ENCODE measurements around the gene RNU6-9.
"Not testable (repeated sequence)": the region's sequence is repeated elsewhere in the genome, so short reads cannot be mapped to it uniquely, and the experiment has no call there.

Gene RNU6-9

DNA sequence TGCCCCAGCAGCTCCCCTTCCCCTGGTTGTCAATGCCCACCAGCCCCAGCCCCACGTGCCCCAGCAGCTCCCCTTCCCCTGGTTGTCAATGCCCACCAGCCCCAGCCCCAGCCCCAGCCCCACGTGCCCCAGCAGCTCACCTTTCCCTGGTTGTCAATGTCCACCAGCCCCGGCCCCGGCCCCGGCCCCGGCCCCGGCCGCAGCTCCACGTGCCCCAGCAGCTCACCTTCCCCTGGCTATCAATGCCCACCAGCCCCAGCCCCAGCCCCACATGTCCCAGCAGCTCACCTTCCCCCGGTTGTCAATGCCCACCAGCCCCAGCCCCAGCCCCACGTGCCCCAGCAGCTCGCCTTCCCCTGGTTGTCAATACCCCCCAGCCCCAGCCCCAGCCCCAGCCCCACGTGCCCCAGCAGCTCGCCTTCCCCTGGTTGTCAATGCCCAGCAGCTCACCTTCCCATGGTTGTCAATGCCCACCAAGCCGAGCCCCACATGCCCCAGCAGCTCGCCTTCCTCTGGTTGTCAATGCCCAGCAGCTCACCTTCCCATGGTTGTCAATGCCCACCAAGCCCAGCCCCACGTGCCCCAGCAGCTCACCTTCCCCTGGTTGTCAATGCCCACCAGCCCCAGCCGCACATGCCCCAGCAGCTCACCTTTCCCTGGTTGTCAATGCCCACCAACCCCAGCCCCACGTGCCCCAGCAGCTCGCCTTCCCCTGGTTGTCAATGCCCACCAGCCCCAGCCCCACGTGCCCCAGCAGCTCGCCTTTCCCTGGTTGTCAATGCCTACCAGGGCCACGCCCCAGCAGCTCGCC is 14.3 kb upstream of the RNU6-9 start:
- not testable (repeated sequence) for DNase-seq

DNA sequence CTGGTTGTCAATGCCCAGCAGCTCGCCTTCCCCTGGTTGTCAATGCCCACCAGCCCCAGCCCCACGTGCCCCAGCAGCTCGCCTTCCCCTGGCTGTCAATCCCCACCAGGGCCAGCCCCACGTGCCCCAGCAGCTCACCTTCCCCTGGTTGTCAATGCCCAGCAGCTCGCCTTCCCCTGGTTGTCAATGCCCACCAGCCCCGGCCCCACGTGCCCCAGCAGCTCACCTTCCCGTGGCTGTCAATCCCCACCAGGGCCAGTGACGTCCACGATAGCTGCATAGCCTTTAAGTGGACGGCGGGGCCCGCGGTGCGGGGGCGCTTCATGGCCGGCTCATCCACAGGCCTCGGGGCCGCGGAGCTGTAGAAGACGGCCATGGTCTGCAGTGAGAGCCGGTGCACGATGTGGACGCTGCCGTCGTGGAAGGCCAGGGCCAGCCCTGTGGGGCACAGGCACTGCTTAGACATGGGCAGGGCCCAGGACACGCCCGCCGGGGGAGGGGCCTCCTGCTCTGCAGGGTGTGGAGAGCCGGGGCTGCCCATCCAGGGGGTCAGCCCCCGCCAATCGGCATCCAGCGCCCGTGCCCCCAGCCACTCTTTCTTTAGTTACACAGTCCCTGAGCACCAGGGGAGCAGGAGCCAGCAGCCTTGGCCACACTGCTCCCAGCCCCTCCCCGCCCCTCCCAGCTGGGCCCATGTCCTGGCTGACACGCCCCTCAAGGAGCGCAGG is 13.4 kb upstream of the RNU6-9 start:
- no peak for DNase-seq

DNA sequence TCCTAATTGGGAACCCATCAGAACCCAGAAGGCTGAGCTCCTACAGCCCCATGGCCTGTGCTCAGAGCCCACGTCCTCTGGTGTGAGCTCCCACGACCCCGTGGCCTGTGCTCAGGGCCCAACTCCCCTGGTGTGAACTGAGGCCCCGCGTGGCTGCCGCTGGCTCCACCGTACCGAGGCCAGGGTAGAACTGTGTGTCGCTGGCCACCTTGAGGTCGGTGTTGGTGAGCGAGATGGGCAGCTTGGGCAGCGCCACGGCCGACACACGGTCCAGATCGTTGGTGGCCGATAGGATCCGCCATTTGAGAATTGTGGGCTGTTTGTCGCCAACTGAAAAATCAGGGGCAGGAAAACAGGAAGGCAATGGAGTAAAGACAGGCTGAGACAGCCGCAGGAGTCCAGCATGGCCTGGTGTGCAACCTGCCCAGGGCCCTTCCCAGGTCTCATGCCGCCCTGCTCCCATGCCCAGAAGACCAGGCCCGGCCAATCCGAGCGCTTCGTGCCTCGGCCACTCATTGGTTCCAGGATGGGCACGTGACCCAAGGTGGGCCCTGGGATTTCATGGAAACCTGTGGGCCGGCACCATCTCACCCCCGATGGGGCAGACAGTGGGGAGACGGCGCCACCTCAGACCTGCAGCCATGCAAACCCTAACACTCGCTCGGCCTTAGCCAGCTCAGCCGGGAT is 11.8 kb upstream of the RNU6-9 start:
- DNase-seq: no peak

DNA sequence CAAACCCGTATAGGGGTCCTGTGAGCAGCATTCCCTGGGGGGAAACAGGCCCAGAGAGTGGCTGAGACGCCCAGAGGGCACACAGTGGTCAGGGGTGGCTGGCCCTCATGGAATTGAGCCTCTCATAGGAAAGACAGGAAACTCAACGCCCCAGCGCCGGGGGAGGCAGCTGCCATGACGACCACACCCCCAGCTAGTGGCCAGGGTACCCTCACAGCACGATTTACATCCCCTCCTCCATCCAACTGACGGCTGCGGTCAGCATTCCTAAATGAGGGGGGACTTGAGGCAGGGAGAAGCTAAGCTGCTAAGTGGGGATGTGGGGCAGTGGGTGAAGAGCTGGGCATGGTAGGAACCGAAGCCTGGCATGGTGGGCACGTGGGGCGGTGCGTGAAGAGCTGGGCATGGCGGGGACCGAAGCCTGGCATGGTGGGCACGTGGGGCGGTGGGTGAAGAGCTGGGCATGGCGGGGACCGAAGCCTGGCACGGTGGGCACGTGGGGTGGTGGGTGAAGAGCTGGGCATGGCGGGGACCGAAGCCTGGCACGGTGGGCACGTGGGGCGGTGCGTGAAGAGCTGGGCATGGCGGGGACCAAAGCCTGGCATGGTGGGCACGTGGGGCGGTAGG is 10.3 kb upstream of the RNU6-9 start:
- no peak for DNase-seq

DNA sequence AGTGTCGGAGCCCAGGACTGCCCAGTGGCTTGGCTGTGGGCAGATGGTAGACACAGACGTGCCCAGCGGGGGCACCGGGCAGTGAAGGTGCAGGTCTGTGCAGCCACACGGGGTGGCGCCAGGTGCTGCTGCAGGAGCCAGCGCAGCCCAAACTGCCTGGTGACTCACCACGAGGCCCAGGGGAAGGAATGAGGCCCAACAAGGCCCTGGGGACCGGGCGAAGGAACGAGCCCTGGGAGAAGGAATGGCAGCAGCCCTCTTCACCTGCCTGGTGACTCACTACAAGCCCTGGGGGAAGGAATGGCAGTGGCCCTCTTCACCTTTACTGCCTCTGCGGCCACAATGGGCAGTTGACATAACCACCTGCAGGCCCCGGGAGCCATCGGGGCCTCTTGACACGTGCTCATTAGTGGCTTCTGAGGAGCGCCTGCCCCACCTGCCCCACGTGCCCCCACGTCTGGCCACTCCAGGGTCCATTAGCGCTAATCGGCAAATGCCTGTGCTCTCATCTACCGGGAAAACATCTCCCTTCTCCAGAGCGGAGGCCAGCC is 9.5 kb upstream of the RNU6-9 start:
- no peak for DNase-seq

DNA sequence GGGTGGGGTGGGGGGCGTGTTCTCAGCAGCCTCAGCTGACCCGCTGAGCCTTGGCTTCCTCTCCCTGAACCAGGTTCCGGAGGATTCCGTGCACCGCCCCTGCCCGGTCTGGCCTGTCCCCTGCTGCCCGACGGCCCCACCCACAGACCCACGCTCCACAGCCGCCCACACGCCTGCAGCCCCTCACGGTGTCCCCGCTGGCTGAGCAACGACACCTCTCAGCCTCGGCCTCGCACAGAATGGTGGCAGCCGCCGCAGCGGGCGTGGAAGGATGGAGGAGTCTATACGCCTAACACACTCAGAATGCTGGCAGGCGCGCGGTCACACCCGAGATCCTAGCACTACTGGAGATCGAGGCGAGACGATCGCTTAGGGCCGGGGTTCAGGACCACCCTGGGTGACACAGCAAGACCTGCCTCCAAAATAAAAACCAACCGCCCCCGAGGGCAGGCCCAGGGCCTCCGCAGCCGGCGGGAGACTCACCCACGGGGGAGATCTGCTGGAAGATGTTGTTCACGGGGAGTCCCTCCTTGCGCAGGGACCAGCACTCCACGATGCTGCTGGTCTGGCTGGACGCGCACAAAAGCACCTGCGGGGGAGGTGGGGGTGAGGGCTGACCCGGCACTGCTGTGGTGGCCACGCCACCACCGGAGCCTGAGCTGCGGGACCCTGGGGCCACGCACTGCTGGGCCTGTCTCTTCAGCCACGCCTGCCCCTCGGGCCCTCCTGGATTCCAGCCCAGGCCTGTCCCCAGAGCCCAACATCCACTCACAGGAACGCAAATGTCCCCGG is 8.7 kb upstream of the RNU6-9 start:
- DNase-seq: no peak

DNA sequence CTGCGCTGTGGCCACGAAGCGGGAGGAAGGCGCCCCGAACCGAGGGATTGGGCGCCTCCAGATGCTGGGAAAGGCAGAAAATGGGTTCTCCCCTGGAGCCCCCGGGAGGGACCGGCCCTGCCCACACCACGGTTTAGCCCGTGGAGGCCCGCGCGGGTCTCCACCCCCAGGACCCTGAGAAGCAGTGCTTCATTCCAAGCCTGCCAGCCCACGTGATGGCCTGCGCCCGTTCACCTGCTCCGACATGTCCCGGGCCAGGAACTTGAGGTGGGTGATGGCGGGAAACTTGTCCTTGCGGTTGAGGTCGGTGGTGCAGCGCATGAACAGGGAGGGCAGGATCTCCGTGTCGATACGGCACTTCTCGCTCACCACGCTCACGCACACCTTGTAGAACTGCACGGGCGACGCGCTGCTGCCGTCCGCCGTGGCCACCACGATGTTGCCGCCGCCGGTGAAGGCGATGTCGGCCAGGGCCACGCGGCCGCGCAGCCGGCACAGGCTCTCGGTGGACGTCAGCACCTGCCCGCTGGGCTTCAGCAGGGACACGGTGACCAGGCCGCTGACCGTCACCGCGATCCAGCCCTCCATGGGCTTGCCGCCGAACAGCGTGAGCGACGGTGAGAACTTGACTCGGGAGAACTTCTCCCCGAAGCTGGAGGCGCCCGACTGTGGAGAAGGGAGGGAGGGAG is 7.6 kb upstream of the RNU6-9 start:
- no peak for DNase-seq

DNA sequence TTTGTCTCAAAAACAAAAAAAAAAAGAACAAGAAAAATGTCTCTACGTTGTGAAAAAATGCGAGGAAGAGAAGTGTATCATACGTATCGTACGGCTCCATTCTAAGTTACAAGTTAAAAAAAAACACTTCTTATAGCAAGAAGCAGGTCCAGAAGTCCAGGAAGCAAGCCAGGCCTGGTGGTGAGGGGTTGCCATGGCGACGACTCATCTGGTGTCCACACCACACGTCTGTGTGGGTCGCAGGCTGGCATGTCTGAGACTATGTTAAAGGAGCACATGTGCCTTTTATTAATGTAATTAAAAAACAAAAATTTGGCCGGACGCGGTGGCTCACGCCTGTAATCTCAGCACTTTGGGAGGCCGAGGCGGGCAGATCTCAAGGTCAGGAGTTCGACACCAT is 6.2 kb upstream of the RNU6-9 start:
- DNase-seq: no peak

DNA sequence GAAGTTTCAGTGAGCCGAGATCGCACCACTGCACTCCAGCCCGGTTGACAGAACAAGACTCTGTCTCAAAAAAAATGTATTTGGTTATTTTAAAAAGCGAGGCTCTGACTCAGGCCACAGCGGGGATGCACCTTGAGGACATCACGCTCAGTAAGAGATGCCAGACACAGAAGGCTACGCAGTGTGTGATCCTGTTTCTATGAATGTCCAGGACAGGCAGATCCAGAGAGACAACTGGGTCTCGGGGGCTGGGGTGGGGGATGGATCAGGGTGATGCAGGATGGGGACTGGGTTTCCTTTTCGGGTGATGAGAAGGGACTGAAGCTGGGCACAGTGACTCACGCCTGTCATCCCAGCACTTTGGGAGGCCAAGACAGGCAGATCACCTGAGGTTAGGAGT is 5.7 kb upstream of the RNU6-9 start:
- DNase-seq: no peak

DNA sequence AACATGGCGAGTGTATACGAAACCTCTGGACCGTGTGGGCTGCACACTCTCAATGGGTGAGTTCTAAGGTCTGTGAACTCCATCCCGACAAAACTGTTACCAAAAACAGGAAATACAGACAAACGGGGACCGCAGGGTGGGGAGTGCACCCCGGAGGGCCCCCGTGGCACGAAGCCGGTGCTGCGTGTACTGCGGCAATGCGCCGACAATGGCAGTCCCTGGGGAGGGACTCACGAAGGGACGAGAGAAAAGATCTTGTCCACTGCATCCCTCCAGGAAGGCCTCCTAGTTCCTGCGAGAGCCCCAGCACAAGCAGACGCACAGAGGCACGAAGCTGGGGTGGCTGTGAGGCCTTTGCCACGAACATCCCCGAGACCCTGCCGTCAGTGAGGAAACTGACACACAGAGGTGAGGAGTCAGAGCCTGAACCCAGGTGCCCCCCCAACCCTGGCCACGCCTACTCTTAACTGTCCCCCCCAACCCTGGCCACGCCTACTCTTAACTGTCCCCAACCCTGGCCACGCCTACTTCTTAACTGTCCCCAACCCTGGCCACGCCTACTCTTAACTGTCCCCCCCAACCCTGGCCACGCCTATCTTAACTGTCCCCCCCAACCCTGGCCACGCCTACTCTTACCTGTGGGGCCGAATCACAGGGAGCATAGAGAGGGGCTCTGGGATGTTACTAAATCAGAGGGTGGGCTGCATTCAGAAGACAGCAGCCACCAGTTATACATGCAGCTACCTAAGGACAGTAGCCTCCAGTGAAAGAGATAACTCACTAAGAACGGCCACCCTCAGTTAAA is 4.5 kb upstream of the RNU6-9 start:
- DNase-seq: no peak

DNA sequence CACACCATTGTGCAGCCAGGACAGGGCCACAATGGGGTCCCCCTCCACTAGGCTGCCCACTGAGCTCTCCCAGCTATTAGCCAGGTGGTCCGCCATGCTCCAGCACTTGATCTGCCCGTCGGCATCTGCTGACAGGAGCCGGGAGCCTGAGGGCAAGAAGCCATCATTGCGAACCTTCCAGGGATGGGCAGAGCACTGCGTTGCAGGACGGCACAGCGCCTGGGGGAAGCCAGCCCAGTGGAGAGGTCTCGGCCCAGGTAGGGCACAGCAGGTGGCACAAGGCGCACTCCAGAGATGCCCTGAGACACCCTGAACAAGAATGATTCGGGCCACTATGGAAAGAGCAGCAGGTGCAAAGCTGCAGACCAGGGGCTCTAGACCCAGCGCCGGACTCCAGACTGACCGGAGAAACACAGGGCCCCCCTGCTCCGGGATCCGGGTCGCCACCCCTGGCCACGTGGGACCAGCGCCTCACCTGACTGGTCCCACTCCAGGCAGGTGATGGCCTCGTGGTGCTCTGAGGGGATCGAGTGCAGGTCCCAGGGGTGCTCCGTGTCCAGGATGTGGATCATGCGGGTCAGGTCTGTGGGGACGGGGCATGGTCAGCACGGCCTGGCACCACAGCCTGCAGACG is 3.5 kb upstream of the RNU6-9 start:
- DNase-seq: no peak

DNA sequence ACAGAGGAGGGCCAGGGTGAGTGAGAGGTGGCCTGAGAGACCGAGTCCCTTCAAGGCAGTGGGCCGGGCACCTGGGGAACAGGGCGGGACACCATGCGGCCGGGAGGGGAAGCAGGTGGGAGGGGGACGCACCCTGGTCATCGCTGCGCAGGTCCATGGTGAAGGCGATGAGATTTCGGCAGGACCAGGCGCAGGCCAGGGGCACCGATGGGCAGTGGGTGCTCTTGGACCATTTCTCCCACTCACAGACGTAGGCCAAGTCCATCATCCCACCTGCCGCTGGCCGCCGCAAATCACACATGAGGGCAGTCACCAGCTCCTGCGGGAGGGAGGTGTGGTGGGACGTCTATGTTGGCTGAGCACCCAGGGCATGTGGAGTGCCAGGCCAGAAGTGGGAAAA is 2.5 kb upstream of the RNU6-9 start:
- no peak for DNase-seq

DNA sequence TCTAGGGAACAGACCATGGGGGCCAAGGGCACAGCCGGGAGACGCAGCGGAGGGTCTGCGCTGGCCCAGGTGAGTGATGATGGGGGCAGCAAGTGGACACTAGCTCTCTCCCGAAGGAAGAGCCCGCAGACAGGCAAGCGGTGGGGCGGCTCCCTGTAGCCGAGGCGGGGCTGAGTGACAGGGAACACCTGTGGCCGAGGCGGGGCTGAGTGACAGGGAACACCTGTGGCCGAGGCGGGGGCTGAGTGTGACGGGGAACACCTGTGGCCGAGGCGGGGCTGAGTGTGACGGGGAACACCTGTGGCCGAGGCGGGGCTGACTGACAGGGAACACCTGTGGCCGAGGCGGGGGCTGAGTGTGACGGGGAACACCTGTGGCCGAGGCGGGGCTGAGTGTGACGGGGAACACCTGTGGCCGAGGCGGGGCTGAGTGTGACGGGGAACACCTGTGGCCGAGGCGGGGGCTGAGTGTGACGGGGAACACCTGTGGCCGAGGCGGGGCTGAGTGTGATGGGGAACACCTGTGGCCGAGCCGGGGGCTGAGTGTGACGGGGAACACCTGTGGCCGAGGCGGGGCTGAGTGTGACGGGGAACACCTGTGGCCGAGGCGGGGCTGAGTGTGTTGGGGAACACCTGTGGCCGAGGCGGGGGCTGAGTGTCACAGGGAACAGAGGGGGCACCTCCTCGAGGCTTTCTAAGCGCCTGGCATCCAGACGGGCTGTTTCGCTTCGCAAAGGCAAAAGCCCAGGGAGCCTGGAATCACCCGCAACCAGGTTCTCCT is 1.7 kb upstream of the RNU6-9 start:
- DNase-seq: peak in 1 of 2 experiments; percentile 61

DNA sequence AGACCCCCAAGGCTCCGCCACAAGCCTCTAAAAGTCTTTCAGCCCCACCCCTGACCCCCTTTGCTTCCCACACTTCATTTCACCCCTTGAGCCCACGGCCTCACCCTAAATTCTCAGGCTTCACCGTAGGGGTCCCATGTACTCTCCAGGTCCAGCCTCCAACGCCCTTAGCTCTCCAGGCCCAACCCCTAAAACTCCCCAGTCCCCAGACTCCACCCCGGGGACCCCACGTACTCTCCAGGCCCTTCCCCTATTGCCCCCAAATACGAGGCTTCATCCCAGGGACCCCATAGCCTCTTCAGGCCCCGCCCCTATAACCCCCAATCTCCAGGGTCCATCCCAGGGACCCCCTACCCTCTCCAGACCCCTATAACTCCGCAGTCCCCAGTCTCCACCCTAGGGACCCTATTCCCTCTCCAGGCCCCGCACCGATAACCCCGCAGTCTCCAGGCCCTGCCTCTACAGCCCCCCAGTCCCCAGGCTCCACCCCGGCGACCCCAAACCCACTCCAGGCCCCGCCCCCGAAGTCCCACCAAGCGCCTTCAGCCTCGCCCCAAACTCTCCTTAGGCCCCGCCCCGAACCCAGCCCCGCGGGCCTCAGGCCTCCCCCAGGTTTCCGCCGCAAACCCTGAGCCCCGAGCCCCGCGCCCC is 916 bp upstream of the RNU6-9 start:
- DNase-seq: no peak

DNA sequence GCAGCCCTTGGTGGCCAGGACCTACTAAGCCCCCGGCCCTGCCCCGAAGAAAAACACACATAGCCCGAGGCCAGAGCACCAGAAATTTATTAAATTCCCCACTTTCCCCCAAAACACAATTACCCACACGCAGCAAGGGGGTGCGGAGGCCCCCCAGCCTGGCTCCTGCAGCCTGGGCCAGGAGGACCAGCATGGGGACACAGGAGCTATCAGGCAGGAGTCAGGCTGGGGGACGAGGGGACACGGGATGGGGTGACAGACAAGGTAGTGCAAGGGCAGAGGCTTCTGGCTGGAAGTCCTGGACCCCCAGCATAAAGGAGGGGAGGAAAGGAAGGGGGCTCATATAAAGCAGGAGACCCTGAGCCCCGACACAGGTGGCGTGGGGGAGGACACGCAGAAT is 3.1 kb downstream of the RNU6-9 start:
- no peak for DNase-seq

DNA sequence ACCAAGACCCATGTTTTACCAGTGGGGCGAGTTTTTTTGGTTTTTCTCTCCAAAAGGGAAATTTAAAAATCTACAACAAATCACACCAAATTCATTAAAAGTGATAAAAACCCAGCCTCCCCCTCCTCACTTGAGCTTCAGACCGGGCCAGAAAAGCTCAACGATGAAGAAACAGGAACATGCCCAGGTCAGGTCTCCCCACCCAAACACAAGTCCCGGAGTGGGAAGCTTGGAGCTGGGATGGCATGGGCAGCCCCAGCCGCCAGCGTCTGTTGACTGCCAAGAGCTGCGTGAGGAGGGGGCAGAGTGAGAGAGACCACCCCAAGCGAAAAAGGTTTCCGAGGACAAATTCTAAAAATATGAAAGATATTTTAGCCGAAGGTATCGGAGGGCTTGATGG is 3.7 kb downstream of the RNU6-9 start:
- DNase-seq: no peak

DNA sequence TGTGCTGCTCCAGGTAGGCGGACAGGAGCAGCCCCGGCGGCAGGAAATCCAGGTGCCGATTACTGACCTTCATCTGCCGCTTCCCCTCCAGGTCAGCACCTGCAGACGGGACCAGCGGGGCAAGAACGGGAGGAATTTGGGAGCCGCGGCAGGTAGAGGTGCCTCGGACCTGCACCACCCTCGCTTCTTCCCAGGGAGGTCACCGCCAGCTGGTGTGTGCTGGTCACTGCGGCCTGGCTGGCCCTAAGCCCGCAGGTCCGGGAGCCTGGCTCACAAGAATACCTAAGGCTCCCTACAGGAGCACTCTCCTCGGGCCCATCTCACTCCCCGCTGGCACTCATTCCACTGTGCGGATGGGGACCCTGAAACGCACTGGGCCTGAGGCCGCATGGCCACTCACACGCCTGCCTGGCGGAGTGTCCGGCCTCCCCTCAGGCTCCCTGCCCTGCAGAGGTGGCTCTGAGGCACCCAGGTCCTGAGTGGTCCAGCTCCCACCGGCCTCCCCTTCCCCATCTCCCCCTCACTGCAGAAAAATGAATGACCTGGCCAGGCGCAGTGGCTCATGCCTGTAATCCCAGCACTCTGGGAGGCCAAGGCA is 4.3 kb downstream of the RNU6-9 start:
- no peak for DNase-seq

DNA sequence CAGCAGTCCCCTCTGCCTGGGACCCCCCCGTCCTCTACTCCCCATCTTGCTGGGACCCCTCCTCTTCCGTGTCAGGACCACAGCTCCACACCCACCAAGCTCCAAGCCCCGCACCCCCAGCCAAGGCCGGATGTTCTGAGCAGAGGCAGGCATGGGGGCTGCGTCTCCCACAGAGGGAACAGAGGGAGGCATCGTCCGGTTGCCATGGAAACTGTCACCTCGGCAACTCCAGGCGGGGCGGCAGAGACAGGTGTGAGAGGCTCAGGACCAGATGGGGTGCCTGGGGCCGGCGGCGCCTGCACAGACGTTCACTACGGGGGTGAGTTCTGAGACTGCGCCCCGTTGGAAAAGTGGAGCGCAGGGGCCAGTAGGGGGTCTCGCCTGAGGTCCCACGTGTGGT is 5.4 kb downstream of the RNU6-9 start:
- DNase-seq: no peak

Data from NCI-H187 (cell line).